MG63 (cell line): Measurements from ENCODE around the gene DHRS1. TPM values are rescaled to one million over a fixed set of nuclear protein-coding genes. Genes with fewer than 3 reads are reported as not detected.

Experiments used
- DNase-seq: peaks from one replicate; pipeline ENCODE4 v3.0.0-alpha.2; 2020
- H3K27me3 ChIP-seq: fragments of 250-450 bp; sonication (Bioruptor Pico); 2 replicates; pipeline ENCODE4 v1.5.1; 2020; ENCODE audit warnings: mild to moderate bottlenecking, moderate library complexity
- H3K36me3 ChIP-seq: fragments of 250-450 bp; sonication (Bioruptor Pico); 2 replicates; pipeline ENCODE4 v1.5.1; 2020; ENCODE audit warnings: mild to moderate bottlenecking, moderate library complexity
- H3K4me3 ChIP-seq: fragments of 250-450 bp; sonication (Bioruptor Pico); 2 replicates; pipeline ENCODE4 v1.5.1; 2020; ENCODE audit warnings: mild to moderate bottlenecking, moderate library complexity
- H3K9me3 ChIP-seq: fragments of 250-450 bp; sonication (Bioruptor Pico); 2 replicates; pipeline ENCODE4 v1.5.1; 2020; ENCODE audit warnings: mild to moderate bottlenecking, moderate library complexity
- total RNA-seq: library from RNA; depleted of rRNA; stranded (reverse); fragments of >200 nt; shearing (Covaris generic); gene quantifications from 2 replicates; pipeline ENCODE4 v1.2.3, GENCODE V29; 2014; ENCODE audit warnings: low replicate concordance; rRNA removed

DHRS1 gene
- total RNA-seq: 1.5 and 2.5 TPM in 2 replicates

DNA sequence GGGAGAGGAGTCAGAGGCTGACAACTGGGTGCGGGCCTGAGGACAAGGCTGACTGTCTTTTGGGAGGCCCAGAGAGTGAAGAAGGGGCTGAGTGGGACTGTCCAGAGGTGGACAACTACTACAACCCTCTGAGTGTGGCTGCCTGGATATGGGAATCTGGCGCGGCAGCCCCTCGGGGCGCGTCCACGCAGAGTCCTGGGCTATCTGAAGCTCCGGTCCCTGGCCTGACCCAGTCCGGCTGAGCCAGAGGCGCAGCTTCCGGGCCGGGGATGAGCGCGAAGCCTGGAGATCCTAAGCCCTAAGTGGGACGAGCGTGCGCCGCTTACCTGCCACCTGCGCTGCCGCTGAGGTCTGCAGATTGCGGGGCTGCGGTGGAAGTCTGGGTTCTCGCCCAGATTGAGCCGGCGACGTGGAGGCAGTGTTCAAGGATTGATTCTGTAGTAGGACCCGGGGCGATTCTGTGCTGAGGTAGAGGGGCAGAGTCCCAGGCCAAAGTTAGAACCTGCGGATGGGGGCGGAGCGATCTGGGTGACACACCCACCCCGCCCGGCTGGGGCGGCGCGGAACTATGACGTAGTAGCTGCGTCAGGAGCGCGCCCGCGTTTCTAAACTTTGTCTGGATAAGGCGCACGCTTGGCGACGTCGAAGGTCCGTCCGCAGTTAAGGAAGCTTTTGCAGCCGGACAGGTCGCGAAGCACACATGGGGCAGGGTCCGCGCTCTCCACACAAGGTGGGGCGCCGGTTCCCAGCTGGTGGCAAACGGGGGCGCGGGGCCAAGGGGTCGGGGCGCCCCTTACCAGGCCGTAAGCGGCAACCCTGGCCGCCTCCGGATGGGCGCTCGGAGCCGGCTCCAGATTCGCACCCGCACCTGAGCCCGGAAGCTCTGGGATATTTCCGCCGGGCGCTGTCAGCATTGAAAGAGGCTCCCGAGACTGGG lies at the start of gene DHRS1, which contains the start of gene NOP9:
Gene DHRS1, minus strand, starts transcription at position 526 of the 937 bp plus-strand sequence. CDS start 674 bp downstream, outside the sequence.
Gene NOP9, plus strand, starts transcription at position 596 of the 937 bp plus-strand sequence. Its CDS starts 105 bp downstream, at position 701.
- peak; percentile 76 for DNase-seq
- no peaks in the 10 kb centered on the region for H3K9me3 ChIP-seq
- H3K4me3 ChIP-seq: peak within 1 kb of the TSS; percentile 77
- H3K36me3 ChIP-seq: peaks cover 10% of the 10 kb centered on the region; the same call in 1 of the 2 replicates
- H3K27me3 ChIP-seq: no peaks in the 10 kb centered on the region

DNA sequence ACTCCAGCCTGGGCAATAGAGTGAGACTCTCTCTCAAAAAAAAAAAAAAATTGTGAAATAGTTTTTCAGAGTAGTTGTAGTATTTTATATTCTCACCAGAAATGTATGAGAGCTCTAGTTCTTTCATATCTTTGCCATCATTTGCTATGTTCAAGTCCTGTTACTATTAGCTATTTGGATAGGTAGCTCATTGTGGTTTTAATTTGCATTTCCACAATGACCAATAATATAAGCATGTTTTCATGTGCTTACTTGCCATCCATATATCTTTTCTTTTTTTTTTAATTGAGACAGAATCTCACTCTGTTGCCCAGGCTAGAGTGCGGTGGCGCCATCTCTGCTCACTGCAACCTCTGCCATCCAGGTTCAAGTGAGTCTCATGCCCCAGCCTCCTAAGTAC lies 48.6 kb upstream of the DHRS1 start:
- Histone ChIP-seq H3K27me3 (no peaks in the 10 kb centered on the region), H3K4me3 (no peak overlapping the region), H3K36me3 (no peaks in the 10 kb centered on the region), H3K9me3 (no peaks in the 10 kb centered on the region)
- no peak for DNase-seq

DNA sequence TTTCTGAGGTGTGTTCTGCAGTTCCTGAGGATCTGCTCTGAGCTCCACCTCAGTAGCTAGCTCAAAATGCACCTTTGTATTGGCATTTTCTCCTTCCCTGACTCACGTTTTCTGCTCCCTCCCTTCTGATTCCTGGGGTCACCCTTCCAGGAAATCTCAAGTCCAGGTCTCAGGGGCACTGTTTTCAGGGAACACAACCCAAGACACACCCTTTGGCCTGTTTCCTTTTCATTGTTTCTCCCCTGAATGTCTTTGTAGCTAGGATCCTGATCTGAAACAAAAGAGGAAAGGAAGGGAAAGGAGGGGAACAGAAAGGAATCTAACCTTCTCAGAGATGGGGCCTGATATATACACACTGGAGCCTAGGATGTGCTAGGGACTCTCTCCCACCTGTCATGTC lies 47.6 kb upstream of the DHRS1 start:
- Histone ChIP-seq H3K27me3 (no peaks in the 10 kb centered on the region), H3K36me3 (no peaks in the 10 kb centered on the region), H3K4me3 (no peak overlapping the region), H3K9me3 (no peaks in the 10 kb centered on the region)
- DNase-seq: no peak

DNA sequence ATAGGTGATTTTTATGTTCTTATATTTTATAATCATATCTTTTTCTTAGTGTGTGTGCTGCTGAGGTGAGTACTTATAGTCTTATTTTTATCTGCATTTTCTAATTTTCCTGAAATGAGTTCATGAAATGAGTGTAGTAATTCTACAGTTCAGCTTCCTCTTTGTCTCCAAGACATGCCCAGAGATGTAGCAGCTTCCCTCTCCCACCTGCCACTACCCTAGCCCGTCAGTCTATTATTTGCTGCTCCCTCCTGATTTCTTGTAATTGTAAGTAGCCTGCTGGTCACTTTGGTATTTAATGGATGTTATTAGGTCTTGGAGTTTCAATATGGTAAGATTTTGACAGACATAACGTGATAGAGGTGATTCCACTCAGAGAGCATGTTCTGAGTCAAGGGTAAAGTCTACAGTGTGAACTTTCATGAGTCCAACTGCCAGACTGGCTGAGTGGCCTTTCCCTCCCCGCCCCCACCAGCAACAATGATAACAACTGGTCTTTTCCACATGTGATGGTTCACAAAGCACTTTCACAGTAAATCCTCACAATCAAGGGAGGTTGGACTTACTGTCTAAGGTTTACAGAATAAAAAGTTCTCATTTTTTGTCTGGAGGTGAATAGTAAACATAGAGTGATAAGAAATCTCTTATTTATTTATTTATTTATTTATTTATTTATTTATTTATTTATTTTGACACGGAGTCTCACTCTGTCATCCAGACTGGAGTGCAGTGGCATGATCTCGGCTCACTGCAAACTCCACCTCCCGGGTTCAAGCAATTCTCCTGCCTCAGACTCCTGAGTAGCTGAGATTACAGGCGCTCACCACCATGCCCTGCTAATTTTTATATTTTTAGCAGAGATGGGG lies 44.4 kb upstream of the DHRS1 start:
- Histone ChIP-seq H3K27me3 (no peaks in the 10 kb centered on the region), H3K36me3 (no peaks in the 10 kb centered on the region), H3K4me3 (no peak overlapping the region), H3K9me3 (no peaks in the 10 kb centered on the region)
- DNase-seq: no peak

DNA sequence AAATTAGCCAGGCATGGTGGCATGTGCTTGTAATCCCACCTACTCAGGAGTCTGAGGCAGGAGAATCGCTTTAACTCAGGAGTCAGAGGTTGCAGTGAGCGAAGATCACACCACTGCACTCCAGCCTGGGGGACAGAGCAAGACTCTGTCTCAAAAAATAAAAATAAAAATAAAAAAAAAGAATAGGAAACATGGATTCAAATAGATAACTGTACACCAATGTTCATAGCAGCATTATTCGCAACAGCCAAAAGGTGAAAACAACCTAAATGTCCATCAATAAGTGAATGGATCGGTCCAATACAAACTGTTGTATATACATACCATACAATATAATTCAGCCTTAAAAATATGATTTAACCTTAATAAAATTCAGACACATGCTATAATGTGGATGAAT lies 43.3 kb upstream of the DHRS1 start:
- DNase-seq: no peak
- no peaks in the 10 kb centered on the region for H3K9me3 ChIP-seq
- H3K27me3 ChIP-seq: no peaks in the 10 kb centered on the region
- no peak overlapping the region for H3K4me3 ChIP-seq
- no peaks in the 10 kb centered on the region for H3K36me3 ChIP-seq

DNA sequence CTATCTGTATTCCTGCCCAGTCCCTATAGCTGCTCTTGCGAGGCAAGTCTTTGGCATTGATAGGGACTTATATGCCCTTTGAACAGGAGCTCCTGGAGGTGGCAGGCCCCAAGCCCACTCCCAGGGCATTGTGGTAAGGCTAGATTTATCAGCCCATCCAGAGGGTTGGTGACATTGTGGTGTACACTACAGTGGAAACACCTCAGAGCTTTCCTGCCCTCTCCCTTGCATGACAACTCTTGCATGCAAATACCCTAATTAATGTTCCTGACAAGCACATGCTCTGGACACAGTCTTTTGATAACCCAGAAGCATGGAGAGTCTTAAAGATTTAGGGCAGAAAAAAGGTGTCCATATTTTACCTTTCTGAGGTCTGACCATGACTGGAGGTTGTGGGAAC lies 41.0 kb upstream of the DHRS1 start:
- no peaks in the 10 kb centered on the region for H3K36me3 ChIP-seq
- no peak for DNase-seq
- H3K9me3 ChIP-seq: no peaks in the 10 kb centered on the region
- H3K4me3 ChIP-seq: no peak overlapping the region
- no peaks in the 10 kb centered on the region for H3K27me3 ChIP-seq

DNA sequence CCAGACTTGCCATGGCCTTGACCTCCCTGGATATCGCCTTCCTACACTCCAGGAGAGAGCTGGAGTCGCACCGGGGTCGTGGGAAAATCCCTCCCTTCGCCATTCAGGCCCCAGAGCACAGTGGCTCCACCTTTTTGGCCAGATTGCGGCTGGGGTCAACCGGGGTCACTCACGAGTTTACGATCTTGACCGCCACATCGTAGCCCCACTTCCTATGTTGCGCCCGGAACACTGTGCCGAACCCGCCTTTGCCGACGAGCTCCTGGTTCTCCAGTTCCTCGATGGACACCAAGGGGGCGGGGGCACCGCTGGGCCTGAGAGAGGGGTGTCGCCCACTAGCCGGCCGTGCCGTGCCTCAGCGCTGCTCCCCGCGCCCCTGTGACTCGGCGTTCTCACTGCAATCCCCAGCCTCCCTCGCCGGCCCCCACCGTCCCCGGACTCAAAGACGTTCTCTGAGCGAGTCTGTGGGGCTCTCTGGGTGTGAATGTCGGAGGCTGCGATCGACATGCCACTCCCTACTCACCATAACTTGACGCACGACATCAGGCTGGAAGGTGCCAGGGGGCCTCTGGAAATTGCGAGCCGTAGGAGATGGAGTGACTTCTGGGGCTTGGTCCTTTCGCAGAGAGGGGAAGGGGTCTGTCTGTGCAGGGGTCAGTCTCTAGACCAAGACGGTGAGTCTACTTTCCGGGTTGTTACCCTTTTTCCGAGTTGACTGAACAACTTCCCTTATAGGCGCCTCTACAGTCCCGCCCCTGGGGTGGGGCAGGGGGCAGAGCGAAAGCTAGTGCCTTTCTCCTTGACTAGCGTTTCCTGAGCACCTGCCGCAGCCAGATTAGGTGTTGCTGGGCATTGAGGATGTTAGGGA lies 39.9 kb upstream of the DHRS1 start, which contains the start of gene RIPK3:
Gene RIPK3, minus strand, starts transcription at position 708 of the 868 bp plus-strand sequence. Its CDS starts 165 bp downstream, at position 543.
- Histone ChIP-seq H3K27me3 (no peaks in the 10 kb centered on the region), H3K4me3 (no peak within 1 kb of the TSS)

DNA sequence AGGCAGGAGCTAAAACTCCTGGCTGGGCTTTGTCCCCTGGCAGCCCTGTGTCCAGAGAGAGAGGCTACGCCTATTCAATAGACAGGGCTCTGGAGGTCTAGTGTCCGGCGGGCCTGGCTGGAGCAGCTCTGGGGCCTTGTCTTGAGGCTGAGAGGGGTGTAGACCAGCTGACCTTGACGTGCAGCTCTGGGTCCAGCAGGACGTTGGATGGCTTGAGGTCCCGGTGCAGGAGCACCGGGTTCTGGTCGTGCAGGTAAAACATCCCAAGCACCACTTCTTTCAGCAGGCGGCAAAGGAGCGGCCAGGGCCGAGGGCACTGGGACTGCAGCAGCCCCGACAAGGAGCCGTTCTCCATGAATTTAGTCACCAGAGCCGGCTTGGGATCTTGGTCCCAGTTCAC lies 39.3 kb upstream of the DHRS1 start:
- no peaks in the 10 kb centered on the region for H3K27me3 ChIP-seq
- H3K36me3 ChIP-seq: no peaks in the 10 kb centered on the region
- no peaks in the 10 kb centered on the region for H3K9me3 ChIP-seq
- no peak overlapping the region for H3K4me3 ChIP-seq
- no peak for DNase-seq

More for the DNA sequence above, 39.9 kb upstream of the DHRS1 start, which contains the start of gene RIPK3:
- Histone ChIP-seq H3K36me3 (no peaks in the 10 kb centered on the region), H3K9me3 (no peaks in the 10 kb centered on the region)
- no peak for DNase-seq

DNA sequence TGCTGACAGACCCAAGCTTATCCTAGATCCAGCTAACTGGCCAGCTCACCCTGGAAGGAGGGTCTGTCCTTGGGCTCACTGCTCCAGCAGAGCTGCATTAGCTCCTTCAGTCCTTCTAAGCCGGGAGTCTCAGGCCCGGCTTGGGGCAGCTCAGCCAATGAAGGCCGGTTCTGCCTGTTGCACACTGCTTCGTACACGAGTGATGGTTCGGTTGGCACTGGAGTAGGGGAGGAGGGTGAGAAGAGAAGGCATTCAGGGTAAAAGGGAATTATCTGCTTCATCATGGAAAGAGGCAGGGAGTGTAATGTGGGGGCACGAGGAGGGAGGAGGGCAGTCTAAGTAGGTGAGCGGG lies 38.2 kb upstream of the DHRS1 start:
- no peak for DNase-seq
- H3K4me3 ChIP-seq: no peak overlapping the region
- no peaks in the 10 kb centered on the region for H3K27me3 ChIP-seq
- H3K36me3 ChIP-seq: no peaks in the 10 kb centered on the region
- no peaks in the 10 kb centered on the region for H3K9me3 ChIP-seq

DNA sequence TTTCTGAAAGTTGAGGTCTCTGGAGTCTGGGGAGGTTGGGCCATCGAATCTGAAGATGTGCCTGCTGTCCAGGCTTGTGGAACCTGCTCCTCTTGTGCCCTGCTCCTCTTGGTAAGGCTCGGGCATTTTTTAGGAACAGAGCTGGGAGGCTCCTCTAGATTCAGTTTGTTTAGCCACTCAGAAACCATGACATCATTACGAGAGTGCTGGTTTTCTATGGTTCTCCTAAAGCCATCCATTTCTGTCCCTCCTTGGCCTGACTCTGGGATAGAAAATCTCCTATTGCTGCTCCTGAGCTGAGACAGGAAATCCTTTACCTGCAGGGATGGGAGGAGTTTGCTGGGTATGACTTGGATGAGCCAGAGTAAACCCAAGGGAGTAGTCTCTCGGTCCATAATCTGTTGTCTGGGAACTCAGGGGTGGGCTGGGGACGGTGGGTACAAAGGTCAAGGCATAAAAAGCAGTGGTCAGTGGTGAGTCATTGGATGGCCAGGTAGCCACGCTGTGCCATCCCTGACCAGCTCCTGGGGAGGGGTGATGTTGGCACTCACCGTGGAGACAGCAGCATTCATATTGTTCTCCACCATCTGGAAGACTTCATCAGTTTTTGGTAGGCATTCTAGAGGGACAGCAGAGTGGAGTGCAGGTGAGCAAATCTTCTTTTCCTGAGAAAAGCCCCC lies 37.7 kb upstream of the DHRS1 start:
- no peaks in the 10 kb centered on the region for H3K9me3 ChIP-seq
- H3K27me3 ChIP-seq: no peaks in the 10 kb centered on the region
- no peak for DNase-seq
- no peak overlapping the region for H3K4me3 ChIP-seq
- H3K36me3 ChIP-seq: no peaks in the 10 kb centered on the region

DNA sequence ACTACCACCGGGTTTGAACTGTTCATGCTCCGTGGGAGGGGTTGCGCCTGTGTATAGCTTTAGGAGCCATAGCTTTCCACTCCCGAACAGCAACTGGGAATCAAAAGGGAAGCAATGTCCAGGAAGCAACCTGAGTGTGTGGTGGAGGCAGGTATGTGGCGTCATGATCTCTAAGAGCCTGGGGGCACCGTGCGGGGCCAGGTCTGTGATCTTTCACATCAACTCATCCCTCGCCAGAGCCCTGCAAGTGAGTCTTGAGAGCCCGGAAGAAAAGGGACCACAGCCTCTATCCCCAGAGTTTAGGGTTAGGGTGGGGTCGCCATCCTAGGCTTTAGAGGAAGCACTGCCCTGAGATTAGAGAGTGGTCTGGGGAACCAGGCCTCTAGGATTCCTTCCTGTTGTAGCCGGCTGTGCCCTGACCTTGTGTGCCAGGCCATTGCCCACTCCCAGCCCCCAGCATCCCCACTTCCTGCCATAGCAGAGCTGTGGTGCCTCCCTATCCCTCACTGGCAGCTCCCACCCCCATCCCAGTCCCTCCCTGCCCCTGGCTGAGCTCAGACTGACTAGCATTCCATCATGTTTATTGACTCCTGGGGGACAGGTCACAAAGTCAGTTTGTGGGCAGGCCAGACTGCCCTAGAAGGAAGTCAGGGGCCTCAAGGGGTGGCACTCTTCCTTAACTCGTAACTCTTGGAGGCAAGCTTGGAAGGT lies 36.0 kb upstream of the DHRS1 start:
- DNase-seq: no peak
- no peaks in the 10 kb centered on the region for H3K36me3 ChIP-seq
- H3K9me3 ChIP-seq: no peaks in the 10 kb centered on the region
- no peak overlapping the region for H3K4me3 ChIP-seq
- H3K27me3 ChIP-seq: no peaks in the 10 kb centered on the region

DNA sequence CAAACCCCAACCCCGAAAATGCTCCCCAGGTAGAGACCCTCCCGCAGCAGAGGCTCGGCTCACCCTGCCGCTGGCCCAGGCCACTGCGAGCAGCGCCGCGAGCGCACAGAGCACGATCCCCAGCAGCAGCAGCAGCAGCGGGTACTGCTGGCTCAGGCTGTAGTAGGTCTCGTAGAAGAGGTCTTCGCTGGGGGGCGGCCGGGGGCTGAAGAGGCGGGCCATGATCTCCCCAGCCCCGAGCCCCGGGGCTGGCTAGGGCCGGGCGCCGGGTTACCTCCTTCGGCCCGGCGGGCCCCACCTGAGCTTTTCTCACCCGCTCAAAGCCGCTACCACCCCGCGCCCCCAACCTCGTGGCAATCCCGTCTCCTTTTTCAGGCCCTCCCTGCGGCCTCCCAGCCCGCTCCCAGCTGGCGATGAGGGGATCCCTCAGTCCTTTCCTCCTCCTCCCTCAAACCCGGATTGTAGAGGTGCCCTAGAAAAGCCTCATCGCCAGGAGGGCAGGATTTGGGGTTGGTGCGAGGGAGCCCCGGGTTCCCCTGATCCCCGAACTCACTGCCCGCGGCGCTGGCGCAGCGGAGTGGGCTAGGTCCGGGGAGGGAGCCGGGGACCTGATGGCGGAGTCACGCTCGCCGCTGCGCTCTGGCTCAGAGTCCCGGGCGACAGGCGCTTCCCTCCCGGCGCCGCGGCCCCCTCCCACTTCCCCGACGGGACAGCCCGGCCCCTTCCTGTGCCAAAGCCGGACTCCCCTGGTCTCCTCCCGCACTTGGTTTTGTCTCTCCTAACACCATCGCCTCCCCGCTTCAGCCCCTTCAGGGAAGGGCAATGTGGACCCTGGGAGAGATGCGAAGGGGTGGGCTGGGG lies 35.1 kb upstream of the DHRS1 start, which contains the start of gene ADCY4:
Gene ADCY4, minus strand, starts transcription at position 641 of the 861 bp plus-strand sequence. Its CDS starts 419 bp downstream, at position 222.
- Histone ChIP-seq H3K27me3 (no peaks in the 10 kb centered on the region), H3K9me3 (no peaks in the 10 kb centered on the region), H3K4me3 (peak within 1 kb of the TSS; percentile 30), H3K36me3 (no peaks in the 10 kb centered on the region)
- no peak for DNase-seq

DNA sequence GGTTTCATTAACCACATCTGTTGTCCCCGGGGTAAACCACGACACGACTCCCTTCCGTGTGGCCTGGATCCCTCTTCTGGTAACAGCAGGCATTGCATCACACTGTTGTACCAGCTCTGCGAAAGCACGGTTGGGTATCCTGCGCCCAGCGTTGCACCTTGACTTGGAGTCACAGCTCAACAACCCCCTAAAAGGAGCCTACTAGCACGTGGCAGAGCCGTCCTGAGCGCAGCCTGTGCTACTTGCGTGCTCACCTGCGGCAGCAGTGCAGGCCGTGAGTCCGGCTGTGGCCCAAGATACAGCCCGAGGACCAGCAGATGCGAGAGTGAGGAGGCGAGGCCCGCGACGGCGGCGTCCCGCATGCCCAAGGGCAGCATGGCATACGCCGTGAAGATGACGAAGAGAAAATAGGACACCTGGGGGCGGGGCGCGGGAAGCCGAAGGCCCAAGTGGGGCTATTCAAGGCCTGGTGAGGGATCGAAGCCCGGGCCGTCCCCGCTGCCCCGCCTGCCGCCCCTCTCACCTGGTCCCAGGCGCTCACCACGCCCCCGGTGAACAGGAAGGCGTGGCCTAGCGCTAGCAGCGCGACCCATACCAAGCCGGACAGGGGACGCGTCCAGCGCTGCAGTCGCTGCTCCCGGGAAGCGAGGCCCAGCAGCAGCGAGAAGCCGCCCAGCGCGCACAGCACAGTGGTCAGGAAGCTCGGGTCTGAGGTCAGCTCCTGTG lies 32.9 kb upstream of the DHRS1 start:
- H3K27me3 ChIP-seq: no peaks in the 10 kb centered on the region
- peak; percentile 14 for DNase-seq
- H3K36me3 ChIP-seq: no peaks in the 10 kb centered on the region
- H3K9me3 ChIP-seq: no peaks in the 10 kb centered on the region
- no peak overlapping the region for H3K4me3 ChIP-seq
